Nephron progenitor cell (in vitro differentiated cells): Measurements from ENCODE around the gene SRR.

Experiments
- DNase-seq: peaks from one replicate; pipeline ENCODE4 v3.0.0; 2021
- H3K27ac Mint-ChIP-seq: 2 replicates; pipeline ENCODE4 v1.8.0; 2021; ENCODE audit warnings: mild to moderate bottlenecking, moderate library complexity, mixed read lengths
- H3K27me3 Mint-ChIP-seq: 2 replicates; pipeline ENCODE4 v1.8.0; 2021; ENCODE audit warnings: mild to moderate bottlenecking, low read depth, mixed read lengths; ENCODE audit not compliant: poor library complexity
- H3K36me3 Mint-ChIP-seq: 2 replicates; pipeline ENCODE4 v1.8.0; 2021; ENCODE audit warnings: low read depth, mixed read lengths
- H3K4me1 Mint-ChIP-seq: 2 replicates; pipeline ENCODE4 v1.8.0; 2021; ENCODE audit warnings: mixed read lengths
- H3K4me3 Mint-ChIP-seq: 2 replicates; pipeline ENCODE4 v1.8.0; 2021; ENCODE audit warnings: mild to moderate bottlenecking, moderate library complexity, mixed read lengths
- H3K9me3 Mint-ChIP-seq: 2 replicates; pipeline ENCODE4 v1.8.0; 2021; ENCODE audit warnings: mild to moderate bottlenecking, moderate library complexity, mixed read lengths
- CTCF ChIP-seq: fragments of 200-600 bp; sonication (generic); IDR thresholded peaks from 2 replicates; pipeline ENCODE4 v1.5.0; 2021; ENCODE audit warnings: antibody characterized with exemption

Gene SRR

GRCh38 chr17:2372681-2373080 lies 68.9 kb downstream of the SRR start:
- no peak for DNase-seq
- Mint-ChIP-seq H3K9me3 (no peaks in the 10 kb centered on the region), H3K4me3 (no peak overlapping the region), H3K27ac (no peak overlapping the region), H3K27me3 (peaks cover 3% of the 10 kb centered on the region), H3K4me1 (peaks cover 13% of the 10 kb centered on the region), H3K36me3 (peaks cover 13% of the 10 kb centered on the region)
- TF ChIP-seq CTCF, result no peak

GRCh38 chr17:2373179-2373578 lies 69.4 kb downstream of the SRR start:
- Mint-ChIP-seq H3K27me3 (peaks cover 3% of the 10 kb centered on the region), H3K36me3 (peaks cover 13% of the 10 kb centered on the region), H3K9me3 (no peaks in the 10 kb centered on the region), H3K4me3 (no peak overlapping the region), H3K4me1 (peaks cover 13% of the 10 kb centered on the region), H3K27ac (no peak overlapping the region)
- DNase-seq, result no peak
- TF ChIP-seq CTCF, result no peak
